ENCODE data around the gene OGDH.
A peak's percentile ranks its signal among the peaks of the same experiment; 100 is the strongest.

The OGDH gene

GRCh38 chr7:44574287-44574872 is 32.0 kb upstream of the OGDH start:
- peak overlapping the region; percentile 79 to 99 for H3K4me3 ChIP-seq
- no peaks in the 10 kb centered on the region for H3K9me3 ChIP-seq
- peaks cover 36 to 65% (median 52%) of the 10 kb centered on the region in 3 donors for H3K36me3 ChIP-seq
- H3K27ac ChIP-seq, result peak overlapping the region; percentile 94
- peaks cover 0 to 26% (median 22%) of the 10 kb centered on the region in 4 donors for H3K4me1 ChIP-seq
- no peaks in the 10 kb centered on the region for H3K27me3 ChIP-seq
- no peak for TF ChIP-seq CTCF (IDR thresholded peaks at IDR 0.05)
- intact Hi-C loops (cut with DNase I; ENCODE audit: low total_unique reads), result no loop called here
- DNase-seq, result no peak

- Histone ChIP-seq H3K36me3 (peaks cover 36 to 65% (median 49%) of the 10 kb centered on the region in 3 donors), H3K4me1 (peaks cover 0 to 30% (median 25%) of the 10 kb centered on the region in 4 donors), H3K27ac (no peak overlapping the region), H3K9me3 (no peaks in the 10 kb centered on the region), H3K27me3 (no peaks in the 10 kb centered on the region), H3K4me3 (no peak overlapping the region)
- DNase-seq, result no peak
- intact Hi-C loops (cut with DNase I; ENCODE audit: low total_unique reads), result no loop called here
- TF ChIP-seq CTCF (IDR thresholded peaks at IDR 0.05), result no peak
These were observed 31.4 kb upstream of the OGDH start for GRCh38 chr7:44575054-44575453.

GRCh38 chr7:44576228-44576627 is 30.2 kb upstream of the OGDH start:
- intact Hi-C loops (cut with DNase I; ENCODE audit: low total_unique reads), result no loop called here
- no peak for DNase-seq
- Histone ChIP-seq H3K4me1 (peaks cover 0 to 41% (median 35%) of the 10 kb centered on the region in 4 donors), H3K4me3 (no peak overlapping the region), H3K27ac (no peak overlapping the region), H3K36me3 (peaks cover 24 to 62% (median 38%) of the 10 kb centered on the region in 3 donors), H3K27me3 (no peaks in the 10 kb centered on the region), H3K9me3 (no peaks in the 10 kb centered on the region)
- no peak for TF ChIP-seq CTCF (IDR thresholded peaks at IDR 0.05)

GRCh38 chr7:44580945-44581878 is 25.2 kb upstream of the OGDH start:
- Histone ChIP-seq H3K27me3 (no peaks in the 10 kb centered on the region), H3K4me3 (peak overlapping the region; percentile 70 to 83), H3K27ac (peak overlapping the region; percentile 90 to 96), H3K36me3 (peaks cover 12 to 38% (median 20%) of the 10 kb centered on the region in 3 donors), H3K4me1 (peaks cover 0 to 25% (median 17%) of the 10 kb centered on the region in 4 donors), H3K9me3 (no peaks in the 10 kb centered on the region)
- peak in 1 of 2 donors; percentile 68 for DNase-seq
- intact Hi-C loops (cut with DNase I; ENCODE audit: low total_unique reads), result loop anchor here (5.0 kb wide), 1 partner anchor 166 kb away; the partner anchor contains the start of gene ZMIZ2
- no peak for TF ChIP-seq CTCF (IDR thresholded peaks at IDR 0.05)

GRCh38 chr7:44581879-44582603 is 24.4 kb upstream of the OGDH start, which contains the start of gene TMED4:
Gene TMED4 (minus strand): TSS chr7:44582231. CDS start chr7:44582206, 25 bp downstream.
- H3K27me3 ChIP-seq, result no peaks in the 10 kb centered on the region
- no peak for TF ChIP-seq CTCF (IDR thresholded peaks at IDR 0.05)
- no peaks in the 10 kb centered on the region for H3K9me3 ChIP-seq
- peaks cover 0 to 25% (median 17%) of the 10 kb centered on the region in 4 donors for H3K4me1 ChIP-seq
- peak within 1 kb of the TSS; percentile 90 to 96 for H3K27ac ChIP-seq
- peak within 1 kb of the TSS; percentile 70 to 83 for H3K4me3 ChIP-seq
- peaks cover 12 to 32% (median 20%) of the 10 kb centered on the region in 3 donors for H3K36me3 ChIP-seq
- intact Hi-C loops (cut with DNase I; ENCODE audit: low total_unique reads), result loop anchor here (5.0 kb wide), 1 partner anchor 165 kb away; the partner anchor contains the start of gene ZMIZ2
- peak; percentile 100 for DNase-seq
